Uterus (tissue), 4 donors: Measurements from ENCODE around the gene MCTP1. TPM values are rescaled to one million over a fixed set of nuclear protein-coding genes. Genes with fewer than 3 reads are reported as not detected.

Experiments
- DNase-seq, 2 donors: peaks; one replicate each; pipeline ENCODE4 v3.0.0-alpha.2; 2019 to 2020
- H3K27ac ChIP-seq, 2 donors: fragments of 200-600 bp; sonication (generic); 1 replicate in 1 of 2; 2 replicates in 1 of 2; pipeline ENCODE4 v1.5.1; 2016 to 2018
- H3K27me3 ChIP-seq, 2 donors: fragments of 200-600 bp; sonication (generic); one replicate each; pipeline ENCODE4 v1.5.1; 2018 to 2019; ENCODE audit warnings: control low read depth in 1 of 2
- H3K36me3 ChIP-seq, 2 donors: fragments of 200-600 bp; sonication (generic); one replicate each; pipeline ENCODE4 v1.5.1; 2019; ENCODE audit warnings: control low read depth in 1 of 2
- H3K4me1 ChIP-seq, 2 donors: fragments of 200-600 bp; sonication (generic); one replicate each; pipeline ENCODE4 v1.5.1; 2018 to 2019; ENCODE audit warnings: control low read depth in 1 of 2
- H3K4me3 ChIP-seq, 2 donors: fragments of 200-600 bp; sonication (generic); 1 replicate in 1 of 2; 2 replicates in 1 of 2; pipeline ENCODE4 v1.5.1; 2018 to 2019; ENCODE audit warnings: mild to moderate bottlenecking in 1 of 2
- H3K9me3 ChIP-seq, 2 donors: fragments of 200-600 bp; sonication (generic); one replicate each; pipeline ENCODE4 v1.5.1; 2019; ENCODE audit warnings: control low read depth in 1 of 2
- POLR2A ChIP-seq, 2 donors: fragments of 450-650 bp; IDR thresholded peaks; one replicate each; pipeline ENCODE4 v1.6.1; 2016; ENCODE audit warnings: antibody characterized with exemption in 2 of 2, mild to moderate bottlenecking in 1 of 2, moderate library complexity in 1 of 2
- intact Hi-C: fragments of 100-400 bp; cut with DNase I; formaldehyde crosslinking; loops from one replicate; pipeline ENCODE4 v1.15.1; 2023; ENCODE audit warnings: low total_unique reads
- small RNA-seq: library from RNA; depleted of rRNA; stranded (forward); fragments of <200 nt; gene quantifications from one replicate; pipeline ENCODE3, GENCODE V24; 2016
- total RNA-seq, 4 donors: library from RNA; depleted of rRNA in 3 of 4; stranded (reverse); fragments of >200 nt in 3 of 4; gene quantifications; one replicate each; pipeline versions ENCODE4 v1.1.0 to v1.2.4, GENCODE V29; 2014 to 2023
- TF ChIP-seq, protein P1 (sequence below), 4 experiments: fragments of 200-600 bp in 2 of 4; fragments of 450-650 bp in 2 of 4; sonication (generic) in 2 of 4; IDR thresholded peaks; one replicate each; pipeline ENCODE4 v1.5.1; 2016 to 2019; ENCODE audit warnings: antibody characterized with exemption in 4 of 4, mild to moderate bottlenecking in 2 of 4, moderate library complexity in 1 of 4
- donor health status: DM: yes; HTN: yes; CAD: no.

Gene MCTP1
- total RNA-seq, 4 donors from 2014 or later: 25.3 to 114 (median 27.6) TPM

DNA sequence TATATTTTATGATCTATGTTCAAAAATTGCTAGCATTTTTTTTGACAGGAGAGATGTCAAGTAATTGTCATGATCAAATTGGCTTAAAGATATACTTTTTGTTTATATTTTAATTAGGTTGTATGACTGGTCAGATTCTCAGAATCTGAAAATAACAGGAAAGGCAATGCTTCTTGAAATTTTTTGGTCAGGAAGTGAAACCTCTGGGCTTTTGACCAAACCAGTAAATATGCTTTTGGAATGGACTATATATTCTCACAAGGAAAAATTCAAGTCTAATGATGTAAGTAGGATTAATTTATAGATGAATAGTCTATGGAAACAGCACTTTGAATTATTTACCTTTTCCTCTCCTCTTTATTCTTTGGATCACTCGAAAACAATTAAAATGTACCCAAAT lies 614.2 kb downstream of the MCTP1 start:
- Histone ChIP-seq H3K27me3 (no peaks in the 10 kb centered on the region), H3K4me3 (no peak overlapping the region), H3K4me1 (no peaks in the 10 kb centered on the region), H3K27ac (no peak overlapping the region), H3K9me3 (no peaks in the 10 kb centered on the region), H3K36me3 (no peaks in the 10 kb centered on the region)
- no peak for DNase-seq
- intact Hi-C loops: no loop called here
- TF ChIP-seq, protein P1, sequence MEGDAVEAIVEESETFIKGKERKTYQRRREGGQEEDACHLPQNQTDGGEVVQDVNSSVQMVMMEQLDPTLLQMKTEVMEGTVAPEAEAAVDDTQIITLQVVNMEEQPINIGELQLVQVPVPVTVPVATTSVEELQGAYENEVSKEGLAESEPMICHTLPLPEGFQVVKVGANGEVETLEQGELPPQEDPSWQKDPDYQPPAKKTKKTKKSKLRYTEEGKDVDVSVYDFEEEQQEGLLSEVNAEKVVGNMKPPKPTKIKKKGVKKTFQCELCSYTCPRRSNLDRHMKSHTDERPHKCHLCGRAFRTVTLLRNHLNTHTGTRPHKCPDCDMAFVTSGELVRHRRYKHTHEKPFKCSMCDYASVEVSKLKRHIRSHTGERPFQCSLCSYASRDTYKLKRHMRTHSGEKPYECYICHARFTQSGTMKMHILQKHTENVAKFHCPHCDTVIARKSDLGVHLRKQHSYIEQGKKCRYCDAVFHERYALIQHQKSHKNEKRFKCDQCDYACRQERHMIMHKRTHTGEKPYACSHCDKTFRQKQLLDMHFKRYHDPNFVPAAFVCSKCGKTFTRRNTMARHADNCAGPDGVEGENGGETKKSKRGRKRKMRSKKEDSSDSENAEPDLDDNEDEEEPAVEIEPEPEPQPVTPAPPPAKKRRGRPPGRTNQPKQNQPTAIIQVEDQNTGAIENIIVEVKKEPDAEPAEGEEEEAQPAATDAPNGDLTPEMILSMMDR (IDR thresholded peaks at IDR 0.05): no peak
- TF ChIP-seq POLR2A (IDR thresholded peaks at IDR 0.05): no peak

DNA sequence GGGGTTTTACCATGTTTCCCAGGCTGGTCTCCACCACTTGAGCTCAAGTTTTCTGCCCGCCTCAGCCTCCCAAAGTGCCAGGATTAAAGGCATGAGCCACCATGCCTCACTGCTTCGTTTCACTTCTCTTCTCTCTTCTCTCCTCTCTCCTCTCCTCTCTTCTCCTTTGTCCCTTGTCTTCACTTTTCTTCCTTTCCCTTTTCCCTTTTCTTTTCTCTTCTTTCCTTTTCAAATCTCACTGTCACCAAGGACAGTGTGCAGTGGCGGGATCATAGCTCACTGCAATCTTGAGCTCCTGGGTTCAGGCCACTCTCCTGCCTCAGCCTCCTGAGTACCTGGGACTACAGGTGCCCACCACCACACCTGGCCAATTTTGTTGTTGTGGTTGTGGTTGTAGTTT lies 617.0 kb downstream of the MCTP1 start:
- Histone ChIP-seq H3K36me3 (no peaks in the 10 kb centered on the region), H3K27ac (no peak overlapping the region), H3K4me3 (no peak overlapping the region), H3K27me3 (no peaks in the 10 kb centered on the region), H3K4me1 (no peaks in the 10 kb centered on the region), H3K9me3 (no peaks in the 10 kb centered on the region)
- DNase-seq: no peak
- intact Hi-C loops: no loop called here
- TF ChIP-seq, protein P1 (IDR thresholded peaks at IDR 0.05): no peak
- no peak for TF ChIP-seq POLR2A (IDR thresholded peaks at IDR 0.05)

DNA sequence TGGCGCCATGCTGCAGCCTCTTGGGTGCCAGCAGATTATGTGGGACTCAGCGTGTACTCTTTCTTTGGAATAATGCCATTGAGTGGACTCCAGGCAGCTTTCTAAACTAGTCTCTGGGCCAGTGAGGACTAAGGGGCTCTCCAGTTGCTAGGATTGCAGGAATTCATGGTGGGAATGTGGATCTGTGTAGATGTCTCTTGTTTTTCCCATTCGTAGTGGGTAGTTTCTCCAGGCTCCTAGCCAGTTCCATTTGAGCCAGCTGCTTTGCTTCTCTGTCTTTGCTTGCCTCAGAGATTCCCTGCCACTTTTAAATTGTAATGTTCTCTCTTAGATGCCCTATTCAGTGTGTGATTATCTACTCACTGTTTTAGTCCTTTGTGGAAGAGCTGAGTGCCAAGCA lies 623.8 kb downstream of the MCTP1 start:
- Histone ChIP-seq H3K36me3 (peaks cover 0 to 6% of the 10 kb centered on the region in 2 donors), H3K27me3 (no peaks in the 10 kb centered on the region), H3K27ac (no peak overlapping the region), H3K4me1 (no peaks in the 10 kb centered on the region), H3K9me3 (peaks cover 0 to 5% of the 10 kb centered on the region in 2 donors), H3K4me3 (no peak overlapping the region)
- intact Hi-C loops: no loop called here
- no peak for TF ChIP-seq POLR2A (IDR thresholded peaks at IDR 0.05)
- TF ChIP-seq, protein P1 (IDR thresholded peaks at IDR 0.05): no peak
- no peak for DNase-seq

DNA sequence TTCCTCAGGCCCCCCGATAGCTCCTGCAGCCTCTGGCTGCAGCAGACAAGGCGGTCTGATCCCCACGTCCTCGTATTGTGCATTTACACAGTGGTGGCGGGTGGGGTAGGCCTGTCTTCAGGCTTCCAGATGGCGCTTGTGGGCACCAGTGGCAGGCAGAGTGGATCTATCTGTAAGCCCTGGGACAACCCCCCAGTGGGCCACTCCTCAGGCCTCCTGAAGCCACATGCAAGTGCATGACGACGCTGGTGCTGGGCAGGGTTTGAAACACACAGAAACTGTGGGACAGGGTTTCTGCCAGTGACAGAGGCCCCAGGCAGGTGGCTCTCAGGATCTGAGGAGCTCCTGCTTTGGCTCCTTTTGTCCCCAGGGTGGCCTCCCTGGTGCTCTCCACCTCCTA lies 624.4 kb downstream of the MCTP1 start:
- no peak for DNase-seq
- Histone ChIP-seq H3K4me3 (no peak overlapping the region), H3K36me3 (peaks cover 0 to 6% of the 10 kb centered on the region in 2 donors), H3K9me3 (peaks cover 0 to 5% of the 10 kb centered on the region in 2 donors), H3K27ac (no peak overlapping the region), H3K27me3 (no peaks in the 10 kb centered on the region), H3K4me1 (no peaks in the 10 kb centered on the region)
- TF ChIP-seq, protein P1 (IDR thresholded peaks at IDR 0.05): no peak
- no peak for TF ChIP-seq POLR2A (IDR thresholded peaks at IDR 0.05)
- intact Hi-C loops: no loop called here

DNA sequence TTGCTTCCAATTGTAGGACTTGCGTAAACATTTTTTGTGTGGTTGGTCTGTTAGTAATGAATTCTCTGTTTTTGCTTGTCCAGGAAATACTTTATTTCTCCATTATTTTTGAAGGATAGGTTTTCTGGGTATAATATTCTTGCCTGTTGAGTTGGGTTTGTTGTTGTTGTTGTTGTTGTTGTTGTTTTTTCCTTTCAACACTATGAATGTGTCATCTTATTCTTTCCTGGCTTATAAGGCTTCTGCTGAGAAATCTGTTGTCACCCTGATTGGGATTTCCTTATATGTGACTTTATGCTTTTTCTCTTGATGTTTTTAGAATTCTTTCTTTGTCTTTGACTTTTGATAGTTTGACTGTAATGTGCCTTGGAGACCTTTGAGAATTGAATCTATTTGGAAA lies 626.6 kb downstream of the MCTP1 start:
- no peak overlapping the region for H3K27ac ChIP-seq
- no peak for DNase-seq
- no peaks in the 10 kb centered on the region for H3K4me1 ChIP-seq
- TF ChIP-seq, protein P1 (IDR thresholded peaks at IDR 0.05): no peak
- no peak for TF ChIP-seq POLR2A (IDR thresholded peaks at IDR 0.05)
- no peaks in the 10 kb centered on the region for H3K27me3 ChIP-seq
- H3K4me3 ChIP-seq: no peak overlapping the region
- intact Hi-C loops: no loop called here
- peaks cover 0 to 6% of the 10 kb centered on the region in 2 donors for H3K36me3 ChIP-seq
- peaks cover 0 to 11% of the 10 kb centered on the region in 2 donors for H3K9me3 ChIP-seq

Small RNA genes within 50 kb of the gene (small RNA-seq; reads per million reads assigned to genes)
- gene RF02271: not detected

Other genes starting within 250 kb of the MCTP1 start
- gene FAM81B, start 106.3 kb upstream of the MCTP1 start, total RNA-seq: 1 to 10 TPM in 1 of 4 donors, not detected in 3; 6.5 TPM